ENCODE data around the gene STARD13. TPM values are rescaled to one million over a fixed set of nuclear protein-coding genes. Genes with fewer than 3 reads are reported as not detected.

Gene STARD13
- total RNA-seq, 1 experiment from 2014 or later: 11.3 TPM

- no peak for DNase-seq
- CTCF ChIA-PET: no interaction called here
- Mint-ChIP-seq H3K9me3 (ENCODE audit: low read depth, unreplicated experiment) (no peaks in the 10 kb centered on the region), H3K27me3 (ENCODE audit: unreplicated experiment) (no peaks in the 10 kb centered on the region), H3K36me3 (ENCODE audit: insufficient read depth, unreplicated experiment) (no peaks in the 10 kb centered on the region), H3K4me3 (ENCODE audit: low read depth, unreplicated experiment) (no peak overlapping the region), H3K27ac (ENCODE audit: unreplicated experiment) (no peak overlapping the region), H3K4me1 (ENCODE audit: low read depth, unreplicated experiment) (peaks cover 9% of the 10 kb centered on the region)
- TF ChIP-seq CTCF (IDR thresholded peaks at IDR 0.05; ENCODE audit: unreplicated experiment): no peak
- intact Hi-C loops (cut with micrococcal nuclease; ENCODE audit: unreplicated experiment): no loop called here
- BruUV-seq (replicated peaks): no TSS peak
Observed at GRCh38 chr13:33176526-33176925, 109.0 kb downstream of the STARD13 start.

- Mint-ChIP-seq H3K4me3 (ENCODE audit: low read depth, unreplicated experiment) (no peak overlapping the region), H3K36me3 (ENCODE audit: insufficient read depth, unreplicated experiment) (no peaks in the 10 kb centered on the region), H3K27me3 (ENCODE audit: unreplicated experiment) (no peaks in the 10 kb centered on the region), H3K9me3 (ENCODE audit: low read depth, unreplicated experiment) (no peaks in the 10 kb centered on the region), H3K4me1 (ENCODE audit: low read depth, unreplicated experiment) (peaks cover 9% of the 10 kb centered on the region), H3K27ac (ENCODE audit: unreplicated experiment) (no peak overlapping the region)
- DNase-seq: no peak
- intact Hi-C loops (cut with micrococcal nuclease; ENCODE audit: unreplicated experiment): no loop called here
- CTCF ChIA-PET: no interaction called here
- TF ChIP-seq CTCF (IDR thresholded peaks at IDR 0.05; ENCODE audit: unreplicated experiment): no peak
- no TSS peak for BruUV-seq (replicated peaks)
Observed at GRCh38 chr13:33175991-33176390, 109.6 kb downstream of the STARD13 start.

GRCh38 chr13:33174931-33175330, 110.6 kb downstream of the STARD13 start:
- H3K4me1 Mint-ChIP-seq (ENCODE audit: low read depth, unreplicated experiment): peaks cover 3% of the 10 kb centered on the region
- CTCF ChIA-PET: no interaction called here

GRCh38 chr13:33174491-33174890, 111.1 kb downstream of the STARD13 start:
- Mint-ChIP-seq H3K9me3 (ENCODE audit: low read depth, unreplicated experiment) (no peaks in the 10 kb centered on the region), H3K27me3 (ENCODE audit: unreplicated experiment) (no peaks in the 10 kb centered on the region), H3K27ac (ENCODE audit: unreplicated experiment) (no peak overlapping the region), H3K4me1 (ENCODE audit: low read depth, unreplicated experiment) (no peaks in the 10 kb centered on the region), H3K4me3 (ENCODE audit: low read depth, unreplicated experiment) (no peak overlapping the region), H3K36me3 (ENCODE audit: insufficient read depth, unreplicated experiment) (no peaks in the 10 kb centered on the region)
- CTCF ChIA-PET: no interaction called here
- no TSS peak for BruUV-seq (replicated peaks)
- no peak for DNase-seq
- intact Hi-C loops (cut with micrococcal nuclease; ENCODE audit: unreplicated experiment): no loop called here
- TF ChIP-seq CTCF (IDR thresholded peaks at IDR 0.05; ENCODE audit: unreplicated experiment): no peak

More at GRCh38 chr13:33174931-33175330, 110.6 kb downstream of the STARD13 start:
- Mint-ChIP-seq H3K27me3 (ENCODE audit: unreplicated experiment) (no peaks in the 10 kb centered on the region), H3K4me3 (ENCODE audit: low read depth, unreplicated experiment) (no peak overlapping the region), H3K27ac (ENCODE audit: unreplicated experiment) (no peak overlapping the region), H3K36me3 (ENCODE audit: insufficient read depth, unreplicated experiment) (no peaks in the 10 kb centered on the region), H3K9me3 (ENCODE audit: low read depth, unreplicated experiment) (no peaks in the 10 kb centered on the region)
- BruUV-seq (replicated peaks): no TSS peak
- TF ChIP-seq CTCF (IDR thresholded peaks at IDR 0.05; ENCODE audit: unreplicated experiment): no peak
- DNase-seq: no peak
- intact Hi-C loops (cut with micrococcal nuclease; ENCODE audit: unreplicated experiment): no loop called here

All from Calu3 (cell line).